Retinal pigment epithelial cell (primary cell): ENCODE data around the gene POLA1.
A peak's percentile ranks its signal among the peaks of the same experiment; 100 is the strongest.

Experiments
- DNase-seq: peaks from one replicate; pipeline ENCODE4 v3.0.0-alpha.2; 2010; ENCODE audit warnings: low read depth
- H3K4me3 ChIP-seq: 2 replicates; pipeline ENCODE4 v1.5.1; 2011; ENCODE audit warnings: mild to moderate bottlenecking, low read length, control low read depth, moderate library complexity
- CTCF ChIP-seq: conservative IDR thresholded peaks from 2 replicates; pipeline ENCODE4 v1.5.1; 2011; ENCODE audit warnings: low read depth, low read length, control low read depth, inconsistent platforms

Gene POLA1

GRCh38 chrX:25015486-25016360 lies 322.0 kb downstream of the POLA1 start, which contains the start of gene ARX:
Gene ARX, minus strand, starts transcription at chrX:25015965. Its CDS starts 228 bp downstream, at chrX:25015737.
- DNase-seq: peak; percentile 43
- peak within 1 kb of the TSS; percentile 4 for H3K4me3 ChIP-seq
- no peak for TF ChIP-seq CTCF

- no peak overlapping the region for H3K4me3 ChIP-seq
- no peak for TF ChIP-seq CTCF
- DNase-seq: no peak
Measured at GRCh38 chrX:25016361-25016671, 322.6 kb downstream of the POLA1 start.

GRCh38 chrX:25016938-25017598 lies 323.4 kb downstream of the POLA1 start:
- no peak for TF ChIP-seq CTCF
- H3K4me3 ChIP-seq: no peak overlapping the region
- no peak for DNase-seq

- H3K4me3 ChIP-seq: no peak overlapping the region
- TF ChIP-seq CTCF: no peak
- no peak for DNase-seq
Measured at GRCh38 chrX:25017667-25018247, 324.0 kb downstream of the POLA1 start.

- DNase-seq: no peak
- TF ChIP-seq CTCF: no peak
- no peak overlapping the region for H3K4me3 ChIP-seq
Measured at GRCh38 chrX:25018682-25019081, 325.0 kb downstream of the POLA1 start.

GRCh38 chrX:25019707-25020390 lies 326.1 kb downstream of the POLA1 start:
- no peak overlapping the region for H3K4me3 ChIP-seq
- TF ChIP-seq CTCF: no peak
- no peak for DNase-seq
